NT2/D1 (cell line): ENCODE data around the gene AK8.

ENCODE experiments used
- SUZ12 ChIP-seq: IDR thresholded peaks from 2 replicates; pipeline ENCODE4 v1.6.1; 2011; ENCODE audit not compliant: insufficient read length, insufficient read depth; ENCODE audit errors: extremely low read depth
- YY1 ChIP-seq: IDR thresholded peaks from 2 replicates; pipeline ENCODE4 v1.6.1; 2011; ENCODE audit not compliant: insufficient read length, insufficient read depth
- ZNF274 ChIP-seq: IDR thresholded peaks from 2 replicates; pipeline ENCODE4 v1.6.1; 2011; ENCODE audit warnings: mild to moderate bottlenecking, low read depth, low read length

GRCh38 chr9:132846109-132846917 lies 31.8 kb downstream of the AK8 start:
- TF ChIP-seq YY1 (no peak), SUZ12 (no peak), ZNF274 (no peak)
